Measurements from ENCODE around the gene P4HA2.
A peak's percentile ranks its signal among the peaks of the same experiment; 100 is the strongest.

Gene P4HA2

GRCh38 chr5:132199116-132199680, 28.5 kb downstream of the P4HA2 start:
- TF ChIP-seq CTCF (IDR thresholded peaks at IDR 0.05; ENCODE audit: low read depth, low read length, missing control alignments): no peak
- in situ Hi-C loops (cut with HindIII; ENCODE audit: low sequenced_read_pairs): no loop called here
- H3K4me3 ChIP-seq (ENCODE audit: low read depth, low read length): no peak overlapping the region
- no peak for DNase-seq (ENCODE audit: low read depth)

GRCh38 chr5:132198571-132198970, 29.1 kb downstream of the P4HA2 start:
- no peak for DNase-seq (ENCODE audit: low read depth)
- TF ChIP-seq CTCF (IDR thresholded peaks at IDR 0.05; ENCODE audit: low read depth, low read length, missing control alignments): no peak
- in situ Hi-C loops (cut with HindIII; ENCODE audit: low sequenced_read_pairs): no loop called here
- H3K4me3 ChIP-seq (ENCODE audit: low read depth, low read length): no peak overlapping the region

DNA sequence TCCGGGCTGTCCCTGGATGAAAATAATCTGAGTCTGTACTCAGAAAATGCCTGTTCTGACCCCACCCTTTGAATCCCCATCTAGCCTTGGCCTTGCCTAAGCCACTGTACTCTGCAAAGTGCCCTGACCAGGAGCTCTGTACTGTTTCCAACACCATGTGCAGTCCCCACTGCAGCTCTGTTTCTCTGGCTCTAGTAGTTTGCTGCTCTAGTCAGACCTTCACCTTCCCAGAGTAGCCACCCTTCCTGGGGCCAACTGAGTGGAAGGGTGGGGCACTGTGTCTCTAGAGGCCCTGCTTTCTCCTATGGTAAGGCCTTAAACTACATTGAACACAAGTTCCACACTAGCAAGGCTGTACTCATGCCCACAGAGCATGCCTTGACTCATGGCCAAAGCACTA, 31.9 kb downstream of the P4HA2 start:
- H3K4me3 ChIP-seq (ENCODE audit: low read depth, low read length): no peak overlapping the region
- in situ Hi-C loops (cut with HindIII; ENCODE audit: low sequenced_read_pairs): no loop called here
- no peak for TF ChIP-seq CTCF (IDR thresholded peaks at IDR 0.05; ENCODE audit: low read depth, low read length, missing control alignments)
- no peak for DNase-seq (ENCODE audit: low read depth)

- no peak for DNase-seq (ENCODE audit: low read depth)
- in situ Hi-C loops (cut with HindIII; ENCODE audit: low sequenced_read_pairs): loop anchor here (5.0 kb wide), 1 partner anchor 69 kb away; no protein-coding TSS in a partner anchor
Observed at GRCh38 chr5:132193165-132193694, 34.4 kb downstream of the P4HA2 start.

GRCh38 chr5:132190161-132190817, 37.4 kb downstream of the P4HA2 start:
- peak; percentile 51 for DNase-seq (ENCODE audit: low read depth)
- TF ChIP-seq CTCF (IDR thresholded peaks at IDR 0.05; ENCODE audit: low read depth, low read length, missing control alignments): peak; percentile 92

More at GRCh38 chr5:132193165-132193694, 34.4 kb downstream of the P4HA2 start:
- TF ChIP-seq CTCF (IDR thresholded peaks at IDR 0.05; ENCODE audit: low read depth, low read length, missing control alignments): no peak
- H3K4me3 ChIP-seq (ENCODE audit: low read depth, low read length): no peak overlapping the region

DNA sequence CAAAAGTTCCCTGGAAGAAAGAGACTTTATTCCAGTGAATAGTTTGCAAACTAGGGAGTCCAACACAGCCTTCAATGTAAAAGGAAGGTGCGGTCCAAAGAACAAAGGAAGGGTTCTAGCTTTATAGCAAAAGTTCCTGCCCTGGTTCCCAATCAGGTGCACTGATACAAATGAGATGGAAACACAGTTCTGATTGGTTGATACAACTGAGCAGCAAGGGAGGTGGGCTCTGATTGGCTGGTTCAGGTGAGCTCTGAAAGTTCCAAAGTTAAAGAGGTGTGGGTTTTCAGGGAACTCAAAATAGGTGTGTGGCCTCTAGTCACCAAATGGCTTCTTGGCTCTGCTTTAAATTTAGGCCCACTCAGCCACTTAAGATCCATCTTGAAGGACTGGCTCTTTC, 43.1 kb downstream of the P4HA2 start:
- H3K4me3 ChIP-seq (ENCODE audit: low read depth, low read length): no peak overlapping the region
- in situ Hi-C loops (cut with HindIII; ENCODE audit: low sequenced_read_pairs): no loop called here
- TF ChIP-seq CTCF (IDR thresholded peaks at IDR 0.05; ENCODE audit: low read depth, low read length, missing control alignments): no peak
- no peak for DNase-seq (ENCODE audit: low read depth)

More at GRCh38 chr5:132190161-132190817, 37.4 kb downstream of the P4HA2 start:
- H3K4me3 ChIP-seq (ENCODE audit: low read depth, low read length): no peak overlapping the region
- in situ Hi-C loops (cut with HindIII; ENCODE audit: low sequenced_read_pairs): loop anchor here (5.0 kb wide), 1 partner anchor 72 kb away; no protein-coding TSS in a partner anchor

All from astrocyte of the cerebellum (primary cell).